ENCODE data around the gene CACNA1F. TPM values are rescaled to one million over a fixed set of nuclear protein-coding genes. Genes with fewer than 3 reads are reported as not detected.

The CACNA1F gene
- total RNA-seq, 1 donor from 2014 or later = 0.25 TPM

GRCh38 chrX:49214416-49214815 is 18.7 kb downstream of the CACNA1F start:
- TF ChIP-seq CTCF (IDR thresholded peaks at IDR 0.05) (no peak), POLR2A (IDR thresholded peaks at IDR 0.05) (no peak), POLR2AphosphoS5 (IDR thresholded peaks at IDR 0.05; ENCODE audit: insufficient read depth in 1 of 2, low read depth in 1 of 2) (no peak)
- no peaks in the 10 kb centered on the region for H3K4me1 ChIP-seq
- intact Hi-C loops (cut with DNase I) = no loop called here
- H3K4me3 ChIP-seq = no peak overlapping the region
- H3K27me3 ChIP-seq = no peaks in the 10 kb centered on the region
- no peak for DNase-seq (ENCODE audit: extremely low spot score in 2 of 2)
- H3K27ac ChIP-seq = no peak overlapping the region
- H3K9me3 ChIP-seq = no peaks in the 10 kb centered on the region
- no peaks in the 10 kb centered on the region for H3K36me3 ChIP-seq

- no peaks in the 10 kb centered on the region for H3K36me3 ChIP-seq
- H3K27ac ChIP-seq = no peak overlapping the region
Observed at GRCh38 chrX:49212861-49213260, 20.3 kb downstream of the CACNA1F start.

GRCh38 chrX:49212209-49212608 is 20.9 kb downstream of the CACNA1F start:
- intact Hi-C loops (cut with DNase I) = no loop called here

More at GRCh38 chrX:49212861-49213260, 20.3 kb downstream of the CACNA1F start:
- Histone ChIP-seq H3K4me1 (no peaks in the 10 kb centered on the region), H3K4me3 (no peak overlapping the region), H3K27me3 (no peaks in the 10 kb centered on the region), H3K9me3 (no peaks in the 10 kb centered on the region)
- no peak for DNase-seq (ENCODE audit: extremely low spot score in 2 of 2)
- intact Hi-C loops (cut with DNase I) = no loop called here
- TF ChIP-seq CTCF (IDR thresholded peaks at IDR 0.05) (no peak), POLR2AphosphoS5 (IDR thresholded peaks at IDR 0.05; ENCODE audit: insufficient read depth in 1 of 2, low read depth in 1 of 2) (no peak), POLR2A (IDR thresholded peaks at IDR 0.05) (no peak)

GRCh38 chrX:49211074-49211473 is 22.1 kb downstream of the CACNA1F start:
- no peaks in the 10 kb centered on the region for H3K27me3 ChIP-seq
- no peaks in the 10 kb centered on the region for H3K9me3 ChIP-seq
- intact Hi-C loops (cut with DNase I) = no loop called here
- H3K4me1 ChIP-seq = no peaks in the 10 kb centered on the region
- H3K36me3 ChIP-seq = no peaks in the 10 kb centered on the region
- TF ChIP-seq CTCF (IDR thresholded peaks at IDR 0.05) (no peak), POLR2A (IDR thresholded peaks at IDR 0.05) (no peak), POLR2AphosphoS5 (IDR thresholded peaks at IDR 0.05; ENCODE audit: insufficient read depth in 1 of 2, low read depth in 1 of 2) (no peak)
- DNase-seq (ENCODE audit: extremely low spot score in 2 of 2) = no peak
- no peak overlapping the region for H3K27ac ChIP-seq
- H3K4me3 ChIP-seq = no peak overlapping the region

More at GRCh38 chrX:49212209-49212608, 20.9 kb downstream of the CACNA1F start:
- Histone ChIP-seq H3K36me3 (no peaks in the 10 kb centered on the region), H3K4me1 (no peaks in the 10 kb centered on the region), H3K9me3 (no peaks in the 10 kb centered on the region), H3K27me3 (no peaks in the 10 kb centered on the region), H3K4me3 (no peak overlapping the region), H3K27ac (no peak overlapping the region)
- DNase-seq (ENCODE audit: extremely low spot score in 2 of 2) = no peak
- TF ChIP-seq POLR2A (IDR thresholded peaks at IDR 0.05) = no peak

GRCh38 chrX:49210406-49210805 is 22.7 kb downstream of the CACNA1F start:
- no peaks in the 10 kb centered on the region for H3K9me3 ChIP-seq
- no peak for DNase-seq (ENCODE audit: extremely low spot score in 2 of 2)
- no peak overlapping the region for H3K4me3 ChIP-seq
- H3K27me3 ChIP-seq = no peaks in the 10 kb centered on the region
- no peak overlapping the region for H3K27ac ChIP-seq
- intact Hi-C loops (cut with DNase I) = no loop called here
- H3K4me1 ChIP-seq = no peaks in the 10 kb centered on the region
- H3K36me3 ChIP-seq = no peaks in the 10 kb centered on the region
- TF ChIP-seq POLR2A (IDR thresholded peaks at IDR 0.05) (no peak), CTCF (IDR thresholded peaks at IDR 0.05) (no peak), POLR2AphosphoS5 (IDR thresholded peaks at IDR 0.05; ENCODE audit: insufficient read depth in 1 of 2, low read depth in 1 of 2) (no peak)
